RWPE1 (cell line): ENCODE data around the gene SETBP1.
A peak's percentile ranks its signal among the peaks of the same experiment; 100 is the strongest.

ENCODE experiments used
- CTCF ChIA-PET: fragments of 350-600 bp; sonication (Branson Sonifier 250); formaldehyde crosslinking; extraction: SDS; loops from one replicate; lab custom pipeline; 2021; lab: Yijun Ruan, JAX
- POLR2A ChIA-PET: fragments of 400-600 bp; formaldehyde crosslinking; extraction: SDS; loops from one replicate; lab custom pipeline; 2020; ENCODE audit warnings: antibody characterized with exemption; ENCODE audit not compliant: low non-redundant PET; lab: Yijun Ruan, JAX
- DNase-seq: peaks from one replicate; pipeline ENCODE4 v3.0.0; 2012; ENCODE audit warnings: low spot score
- H3K27ac ChIP-seq: fragments of 450-650 bp; 2 replicates; pipeline ENCODE4 v1.5.1; 2017
- TF ChIP-seq, protein P1 (sequence below): fragments of 450-650 bp; conservative IDR thresholded peaks from 2 replicates; pipeline ENCODE4 v1.5.1; 2017; ENCODE audit warnings: low read depth, mild to moderate bottlenecking

The SETBP1 gene

DNA sequence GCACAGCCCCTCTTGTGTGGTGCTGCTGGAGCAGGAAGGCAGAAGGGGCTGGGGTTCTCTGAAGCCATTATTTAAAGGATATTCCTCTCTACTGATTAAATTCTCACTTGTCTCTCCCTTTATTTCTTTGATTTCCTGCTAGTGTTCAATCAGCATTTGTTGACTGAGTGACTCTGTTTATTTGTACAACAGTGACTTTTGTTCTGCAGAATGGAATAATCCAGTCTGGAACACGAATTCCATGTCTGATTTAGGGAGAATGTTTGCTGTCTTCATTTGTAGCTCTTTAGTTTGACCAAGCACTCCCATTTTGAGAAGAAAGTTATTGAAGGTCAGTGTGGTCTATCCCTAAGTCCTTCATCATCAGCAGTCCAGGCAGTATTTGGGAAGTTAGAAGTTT, 141.2 kb downstream of the SETBP1 start:
- DNase-seq, result no peak
- ChIA-PET POLR2A (no interaction called here), CTCF (interaction anchor here (0.6 to 0.7 kb wide), 2 partner anchors 20 to 66 kb away, joined by 3 to 4 read pairs; no protein-coding TSS in a partner anchor)
- TF ChIP-seq, protein P1, sequence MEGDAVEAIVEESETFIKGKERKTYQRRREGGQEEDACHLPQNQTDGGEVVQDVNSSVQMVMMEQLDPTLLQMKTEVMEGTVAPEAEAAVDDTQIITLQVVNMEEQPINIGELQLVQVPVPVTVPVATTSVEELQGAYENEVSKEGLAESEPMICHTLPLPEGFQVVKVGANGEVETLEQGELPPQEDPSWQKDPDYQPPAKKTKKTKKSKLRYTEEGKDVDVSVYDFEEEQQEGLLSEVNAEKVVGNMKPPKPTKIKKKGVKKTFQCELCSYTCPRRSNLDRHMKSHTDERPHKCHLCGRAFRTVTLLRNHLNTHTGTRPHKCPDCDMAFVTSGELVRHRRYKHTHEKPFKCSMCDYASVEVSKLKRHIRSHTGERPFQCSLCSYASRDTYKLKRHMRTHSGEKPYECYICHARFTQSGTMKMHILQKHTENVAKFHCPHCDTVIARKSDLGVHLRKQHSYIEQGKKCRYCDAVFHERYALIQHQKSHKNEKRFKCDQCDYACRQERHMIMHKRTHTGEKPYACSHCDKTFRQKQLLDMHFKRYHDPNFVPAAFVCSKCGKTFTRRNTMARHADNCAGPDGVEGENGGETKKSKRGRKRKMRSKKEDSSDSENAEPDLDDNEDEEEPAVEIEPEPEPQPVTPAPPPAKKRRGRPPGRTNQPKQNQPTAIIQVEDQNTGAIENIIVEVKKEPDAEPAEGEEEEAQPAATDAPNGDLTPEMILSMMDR, result no peak
- no peak overlapping the region for H3K27ac ChIP-seq

DNA sequence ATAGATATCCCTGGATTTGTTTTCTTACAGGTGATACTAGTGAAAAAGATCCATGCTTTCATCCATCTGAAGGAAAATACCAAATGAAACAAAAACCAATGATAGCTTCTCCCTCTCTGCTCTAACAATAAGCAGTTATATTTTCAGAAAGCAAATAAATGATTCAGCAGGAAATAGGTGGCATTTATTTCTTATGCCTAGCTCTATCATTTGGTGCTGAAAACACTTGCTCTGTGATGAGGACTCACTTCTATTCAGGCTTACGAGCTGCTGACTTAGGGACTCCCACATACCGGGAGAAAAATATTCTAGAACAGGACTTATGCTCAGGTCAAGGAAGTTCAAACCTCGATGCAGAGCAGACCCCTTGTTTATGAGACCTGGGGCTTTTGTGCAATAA, 142.6 kb downstream of the SETBP1 start:
- DNase-seq, result no peak
- TF ChIP-seq, protein P1, result no peak
- H3K27ac ChIP-seq, result no peak overlapping the region
- POLR2A ChIA-PET, result no interaction called here
- CTCF ChIA-PET, result no interaction called here

DNA sequence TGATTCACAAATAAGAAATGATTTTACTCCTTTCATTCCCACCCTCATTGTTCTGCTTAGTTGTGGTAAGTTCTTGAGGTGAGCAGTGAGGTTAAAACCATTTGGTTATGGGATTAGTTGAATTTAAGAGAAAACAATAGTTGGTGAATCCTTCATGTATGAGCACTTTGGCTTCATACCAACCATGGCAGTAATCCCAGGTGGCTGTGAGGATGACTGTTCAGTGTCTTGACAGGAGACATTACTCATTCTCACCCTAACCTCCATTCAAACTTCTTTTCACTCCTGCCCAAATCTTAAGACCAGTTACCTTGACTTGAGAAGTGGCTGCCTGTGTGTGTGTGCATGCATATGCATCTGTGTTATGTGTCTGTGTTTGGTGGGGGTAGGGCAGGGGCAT, 143.1 kb downstream of the SETBP1 start:
- CTCF ChIA-PET, result no interaction called here
- POLR2A ChIA-PET, result no interaction called here
- DNase-seq, result peak; percentile 43

DNA sequence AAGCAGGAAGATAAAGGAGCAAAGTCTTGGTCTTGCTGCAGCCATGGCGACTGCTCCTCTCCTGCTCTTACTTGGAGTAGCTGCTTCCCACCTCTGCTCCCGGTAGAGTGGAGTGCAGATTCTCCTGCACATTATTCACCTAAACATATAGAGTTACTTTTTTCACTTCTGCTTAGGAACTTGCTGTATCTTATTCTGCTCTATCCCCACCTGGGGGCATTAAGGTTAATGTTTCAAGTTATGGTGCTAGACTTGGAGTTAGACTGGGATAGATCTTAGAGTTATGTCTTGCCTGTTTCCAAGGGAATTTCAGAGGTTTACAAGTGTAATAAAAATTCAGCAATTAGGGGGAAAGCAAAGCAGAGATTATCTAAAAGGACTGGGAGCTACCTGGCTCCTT, 144.2 kb downstream of the SETBP1 start:
- H3K27ac ChIP-seq, result no peak overlapping the region
- CTCF ChIA-PET, result no interaction called here
- DNase-seq, result no peak
- POLR2A ChIA-PET, result no interaction called here
- TF ChIP-seq, protein P1, result no peak

More for the DNA sequence above, 143.1 kb downstream of the SETBP1 start:
- TF ChIP-seq, protein P1, result no peak
- no peak overlapping the region for H3K27ac ChIP-seq

DNA sequence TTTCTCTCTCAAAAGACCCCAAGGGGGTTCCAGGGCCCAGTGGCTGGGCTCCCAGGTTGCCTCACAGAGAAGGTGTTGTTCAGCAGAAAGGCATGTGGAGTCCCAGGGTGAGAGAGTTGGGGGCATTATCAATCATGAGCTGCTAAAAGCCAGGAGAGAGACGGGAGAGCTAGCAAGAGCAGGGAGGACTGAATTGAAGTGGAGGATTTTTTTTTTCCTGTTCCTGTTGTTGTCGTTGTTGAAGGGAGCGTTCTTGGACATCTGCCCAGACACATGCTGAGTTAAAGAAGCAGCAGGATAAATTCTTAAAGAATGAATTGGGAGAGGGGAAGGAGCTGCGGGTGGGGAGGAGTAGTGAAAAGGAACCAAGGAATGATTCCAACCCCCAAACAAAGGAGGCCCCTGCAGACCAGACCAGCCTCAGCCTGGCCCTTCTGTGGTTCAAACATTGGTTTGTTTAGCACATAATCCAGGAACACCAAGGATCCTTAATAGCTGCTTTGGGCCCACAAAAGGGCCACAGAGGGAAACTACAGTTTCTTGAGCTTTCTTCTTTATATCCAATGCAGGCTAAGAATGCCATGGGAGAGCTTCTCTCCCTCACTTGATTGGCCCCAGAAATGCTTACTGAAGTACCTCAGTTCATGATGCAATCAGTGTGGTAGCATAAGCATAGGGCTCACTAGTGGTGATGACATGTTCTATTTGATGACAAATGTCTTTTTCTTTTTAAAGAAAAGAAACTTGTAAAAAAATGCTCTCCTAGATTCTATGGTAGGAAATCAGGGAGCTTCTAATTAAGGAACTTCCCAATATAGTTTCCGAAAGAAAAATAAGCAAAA, 146.0 kb downstream of the SETBP1 start:
- peak overlapping the region; percentile 71 for H3K27ac ChIP-seq
- CTCF ChIA-PET, result no interaction called here
- POLR2A ChIA-PET, result no interaction called here
- DNase-seq, result peak; percentile 16
- TF ChIP-seq, protein P1, result no peak

DNA sequence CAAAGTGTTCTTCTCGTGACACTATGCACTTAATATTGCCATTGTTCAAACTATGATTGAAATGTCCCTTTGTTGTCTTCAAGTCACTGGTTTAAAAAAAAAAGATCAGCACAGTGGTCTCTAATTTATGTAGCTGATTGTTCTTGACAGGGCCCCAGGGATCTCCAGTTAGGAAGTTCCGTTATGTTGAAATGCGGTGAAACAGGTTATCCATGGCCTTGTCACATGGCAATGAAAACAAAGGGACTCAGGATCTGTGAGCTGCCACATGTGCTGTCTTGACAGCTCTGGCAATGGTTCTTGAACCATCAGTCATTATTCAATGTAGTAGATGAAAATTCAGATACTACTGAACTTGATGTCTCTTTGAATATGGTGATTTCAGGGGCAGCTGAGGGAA, 147.4 kb downstream of the SETBP1 start:
- TF ChIP-seq, protein P1, result no peak
- H3K27ac ChIP-seq, result no peak overlapping the region
- ChIA-PET POLR2A (no interaction called here), CTCF (no interaction called here)
- no peak for DNase-seq
